ENCODE data around the gene ADGRG1.

DNA sequence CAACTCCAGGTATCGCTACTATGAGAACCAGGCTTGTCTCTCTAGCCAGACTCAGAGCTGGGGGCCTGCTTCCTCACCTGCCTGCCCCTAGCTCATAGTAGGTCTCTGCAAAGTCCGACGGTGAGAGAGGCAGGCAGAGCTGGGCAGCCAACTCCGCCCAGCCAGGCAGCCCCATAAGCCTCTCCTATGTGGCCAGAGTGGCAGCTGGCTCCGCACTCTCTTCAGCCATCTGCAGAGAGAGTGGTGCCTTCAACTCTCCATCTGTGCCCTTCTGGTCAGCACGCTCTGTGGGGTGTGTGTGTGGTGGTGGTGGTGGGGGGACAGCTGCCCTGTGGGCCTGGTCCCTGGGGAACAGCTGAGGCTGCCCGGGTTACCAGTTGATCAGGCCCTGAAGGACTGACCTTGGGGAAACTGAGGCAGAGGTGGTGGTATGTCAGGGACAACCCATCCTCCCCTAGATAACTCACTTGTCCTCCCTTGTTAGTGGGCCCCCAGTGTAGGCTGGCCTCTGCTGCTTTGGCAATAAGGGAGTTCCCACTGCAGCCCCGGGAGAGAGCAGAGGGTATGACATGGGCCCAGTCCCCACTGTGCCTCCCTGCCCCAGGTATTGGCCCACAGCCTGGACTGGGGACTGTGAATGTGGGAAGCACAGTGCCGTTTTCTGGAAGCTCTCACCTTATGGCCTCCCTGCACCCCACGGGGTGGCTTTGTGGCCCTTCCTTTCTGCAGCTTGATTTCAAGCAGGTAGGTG, 1.8 kb upstream of the ADGRG1 start:
- no peak for TF ChIP-seq POLR2A (IDR thresholded peaks at IDR 0.05; ENCODE audit: low read length)
- TF ChIP-seq GATA1 (IDR thresholded peaks at IDR 0.05; ENCODE audit: low read depth, low read length) = no peak
